HG03135 (cell line): ENCODE data around the gene ADAMTS12.

Experiments used
- ATAC-seq: cut with Tn5 transposase; IDR thresholded peaks from one replicate; pipeline ENCODE4 v1.9.1; 2021; ENCODE audit warnings: mild to moderate bottlenecking, moderate library complexity; ENCODE audit not compliant: unreplicated experiment

ADAMTS12 gene

DNA sequence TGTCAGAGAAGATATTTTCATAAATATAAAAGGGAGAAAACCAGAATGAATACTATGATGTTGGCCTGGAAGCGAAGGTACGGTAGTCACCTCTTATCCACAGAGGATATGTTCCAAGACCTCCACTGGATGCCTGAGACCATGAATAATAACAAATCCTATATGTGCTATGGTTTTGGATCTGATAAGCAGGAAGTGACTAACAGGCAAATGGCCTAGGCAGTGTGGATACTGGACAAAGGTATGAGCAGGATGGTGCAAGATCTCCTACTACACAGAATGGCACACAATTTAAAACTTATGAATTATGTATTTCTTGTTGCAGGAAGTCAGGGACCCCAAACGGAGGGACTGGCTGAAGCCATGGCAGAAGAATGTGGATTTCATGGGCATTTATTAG, 48.2 kb downstream of the ADAMTS12 start:
- ATAC-seq = no peak

- no peak for ATAC-seq
Observed at GRCh38 chr5:33842456-33842855, 49.3 kb downstream of the ADAMTS12 start.

DNA sequence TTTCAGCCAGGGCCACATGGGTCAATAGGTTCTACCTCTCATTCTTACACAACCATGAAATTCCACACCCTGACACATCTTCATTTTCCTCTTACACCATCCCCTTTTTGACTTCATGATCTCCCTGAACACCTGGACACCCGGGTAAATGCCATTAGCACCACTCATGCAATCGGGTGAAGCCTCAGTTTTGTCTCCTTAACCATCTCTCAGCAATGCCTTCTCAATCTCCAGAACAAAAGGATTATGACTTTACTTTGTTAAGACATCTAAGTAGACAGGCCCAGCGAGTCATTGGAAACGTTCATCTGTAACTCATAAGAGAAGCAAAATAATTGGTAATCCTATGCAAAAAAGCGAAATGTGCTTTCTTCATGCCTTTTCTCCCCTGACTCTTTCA, 49.9 kb downstream of the ADAMTS12 start:
- no peak for ATAC-seq

DNA sequence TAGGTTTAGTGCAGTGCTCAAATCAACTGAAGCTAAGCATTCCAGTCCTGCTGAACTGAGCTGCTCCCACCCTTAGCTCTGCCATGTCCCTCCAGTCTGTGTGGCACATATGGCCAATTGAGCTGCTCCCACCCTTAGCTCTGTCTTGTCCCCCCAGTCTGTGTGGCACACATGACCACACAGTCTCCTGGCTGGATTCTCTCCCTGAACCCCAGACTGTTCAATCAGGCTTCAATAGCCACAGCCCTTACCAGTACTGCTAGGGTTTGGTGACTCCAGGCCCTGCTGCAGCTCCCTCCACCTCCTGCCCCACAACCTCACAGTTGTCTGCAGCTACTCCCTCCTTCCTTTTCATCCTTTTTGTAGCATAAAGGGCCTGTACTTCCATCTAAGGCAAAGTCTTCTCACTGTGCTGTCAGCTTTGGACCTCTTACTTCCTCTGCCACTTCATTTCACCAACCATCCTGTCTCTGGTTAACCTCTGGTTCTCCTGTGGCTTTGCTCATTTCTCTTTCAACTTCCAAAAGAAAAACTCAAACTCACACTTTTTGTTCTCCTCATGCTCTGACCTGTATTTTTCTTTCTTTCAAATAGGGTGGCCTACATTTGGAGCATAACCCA, 50.8 kb downstream of the ADAMTS12 start:
- ATAC-seq = peak; percentile 68

- no peak for ATAC-seq
Observed at GRCh38 chr5:33837301-33837700, 54.5 kb downstream of the ADAMTS12 start.

- no peak for ATAC-seq
Observed at GRCh38 chr5:33834334-33834733, 57.5 kb downstream of the ADAMTS12 start.

DNA sequence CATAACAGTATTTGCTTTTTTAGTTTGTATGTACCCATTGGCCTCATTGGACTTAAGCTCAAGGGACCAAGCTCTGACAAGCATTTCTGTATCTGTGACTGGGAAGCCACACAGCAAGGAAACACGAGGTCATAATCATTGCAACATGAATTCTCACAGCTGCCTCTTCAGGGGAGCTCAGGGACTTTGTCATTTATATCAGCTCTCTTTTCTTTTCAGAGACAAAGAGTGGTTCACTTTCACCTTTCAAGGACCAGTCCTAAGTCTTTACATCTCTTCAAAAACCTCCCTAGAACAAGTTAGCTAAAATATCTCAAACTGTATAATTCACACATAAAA, 58.6 kb downstream of the ADAMTS12 start:
- no peak for ATAC-seq

GRCh38 chr5:33832404-33833236, 59.2 kb downstream of the ADAMTS12 start:
- no peak for ATAC-seq

- ATAC-seq = no peak
Observed at GRCh38 chr5:33831041-33831440, 60.7 kb downstream of the ADAMTS12 start.

DNA sequence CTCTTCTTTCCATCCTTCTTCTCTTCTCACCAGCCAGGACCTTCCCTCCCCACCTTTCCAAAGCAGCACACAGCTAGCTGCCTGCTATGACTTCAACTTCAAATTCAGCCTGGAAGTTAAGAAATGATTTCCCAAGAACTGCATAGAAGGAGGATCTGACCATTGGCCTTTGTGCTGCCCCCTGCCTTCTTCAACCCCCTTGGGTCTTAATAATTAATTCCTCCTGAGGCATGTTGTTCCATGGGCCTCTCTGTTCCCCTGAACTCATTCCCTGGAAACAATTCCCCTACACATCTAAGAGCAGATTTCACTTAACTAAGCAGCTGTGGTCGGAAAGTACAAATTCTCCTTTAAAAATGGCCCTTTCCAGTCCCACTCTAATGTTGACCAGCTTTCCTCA, 62.4 kb downstream of the ADAMTS12 start:
- no peak for ATAC-seq

DNA sequence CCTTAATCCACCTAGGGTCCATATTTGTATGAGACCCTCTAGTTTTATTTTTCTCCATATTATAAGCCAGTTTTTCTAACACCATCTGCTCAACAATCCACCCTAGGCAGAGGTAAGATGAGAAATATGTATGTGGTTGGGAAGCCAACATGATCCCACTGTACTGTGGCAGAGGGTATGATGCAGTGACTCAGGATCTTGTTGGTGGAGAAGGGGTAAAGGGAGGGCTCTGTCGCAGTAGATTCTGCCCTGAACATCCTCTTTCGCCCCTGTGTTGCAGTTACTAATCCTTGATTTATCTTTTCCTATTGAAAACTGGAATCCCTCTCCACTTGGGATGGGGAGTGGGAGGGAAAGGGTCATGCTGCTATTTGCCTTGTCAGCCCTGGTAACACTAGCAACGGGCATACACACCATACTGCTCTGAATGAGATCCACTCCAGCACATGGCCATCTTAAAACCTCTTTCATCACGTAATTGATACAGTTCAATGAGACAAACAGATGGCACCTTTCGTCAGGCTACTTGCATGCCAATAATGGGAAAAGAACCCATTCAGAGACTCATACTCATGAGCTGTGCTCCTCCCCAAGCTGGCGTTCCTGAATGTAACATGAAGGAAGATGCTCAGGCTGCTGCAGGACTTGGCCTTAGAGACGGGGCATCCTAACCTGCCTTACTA, 63.0 kb downstream of the ADAMTS12 start:
- no peak for ATAC-seq

- ATAC-seq = no peak
Observed at GRCh38 chr5:33827885-33828284, 63.9 kb downstream of the ADAMTS12 start.

DNA sequence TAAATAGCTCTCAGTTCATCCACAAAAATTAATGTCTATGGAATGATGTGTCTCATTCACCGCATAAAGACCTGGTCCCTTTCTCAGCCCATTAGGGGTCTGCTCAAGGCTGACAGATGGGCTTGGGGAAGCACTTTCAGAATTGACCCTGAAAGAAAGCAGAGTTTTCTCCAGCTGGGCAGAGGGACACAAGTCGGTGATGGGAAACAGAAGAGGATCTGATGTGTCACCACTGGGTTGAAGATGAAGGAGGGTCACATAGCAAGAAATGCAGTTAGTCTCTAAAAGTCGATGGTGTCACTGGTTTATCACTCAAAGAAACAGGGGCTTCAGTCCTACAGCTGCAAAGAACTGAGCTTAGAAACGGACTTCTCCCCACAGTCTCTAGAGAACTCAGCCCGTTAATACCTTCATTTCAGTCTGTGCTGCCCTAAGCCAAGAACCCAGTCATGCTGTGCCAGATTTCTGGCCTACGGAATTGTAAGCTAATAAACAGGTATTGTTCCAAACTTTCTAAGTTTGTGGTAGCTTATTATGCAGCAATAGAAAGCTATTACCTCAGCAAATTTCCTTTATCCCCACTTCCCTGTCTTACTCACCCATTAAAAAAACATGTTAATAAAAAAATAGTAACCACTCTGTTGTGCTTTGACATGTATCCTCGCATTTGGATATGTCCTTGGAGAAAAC, 64.6 kb downstream of the ADAMTS12 start:
- no peak for ATAC-seq

DNA sequence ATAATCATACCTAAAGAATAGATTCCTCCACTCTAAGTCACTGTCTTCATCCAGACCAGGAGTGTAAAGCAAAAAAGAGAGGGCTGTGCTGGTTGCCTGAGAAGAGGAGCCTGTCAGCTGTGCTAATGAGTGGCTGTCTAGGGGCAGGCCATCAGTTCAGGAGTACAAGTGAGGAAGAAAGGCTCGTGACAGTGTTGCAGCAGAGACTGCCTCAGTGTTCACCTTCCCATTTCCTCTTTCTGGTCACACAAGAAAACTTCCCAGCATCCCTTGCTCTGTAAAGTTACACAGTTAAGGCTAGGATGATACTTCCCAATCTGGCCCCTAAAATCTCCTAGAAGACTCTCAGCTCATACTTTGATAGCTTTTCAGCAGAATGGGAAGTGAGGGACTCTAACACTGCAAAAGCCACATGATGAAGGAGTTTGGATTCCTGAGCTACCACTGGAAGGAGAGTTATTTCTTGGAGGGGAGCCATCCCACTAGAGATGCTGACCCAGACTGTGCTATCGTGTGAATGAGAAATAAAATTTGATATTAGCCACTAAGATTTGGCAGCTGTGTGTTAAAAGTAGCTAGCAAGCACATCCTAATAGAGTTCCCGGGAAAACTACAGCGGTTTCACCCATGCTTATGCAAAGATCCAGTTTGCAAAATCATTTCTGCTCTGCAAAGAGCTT, 67.1 kb downstream of the ADAMTS12 start:
- no peak for ATAC-seq

DNA sequence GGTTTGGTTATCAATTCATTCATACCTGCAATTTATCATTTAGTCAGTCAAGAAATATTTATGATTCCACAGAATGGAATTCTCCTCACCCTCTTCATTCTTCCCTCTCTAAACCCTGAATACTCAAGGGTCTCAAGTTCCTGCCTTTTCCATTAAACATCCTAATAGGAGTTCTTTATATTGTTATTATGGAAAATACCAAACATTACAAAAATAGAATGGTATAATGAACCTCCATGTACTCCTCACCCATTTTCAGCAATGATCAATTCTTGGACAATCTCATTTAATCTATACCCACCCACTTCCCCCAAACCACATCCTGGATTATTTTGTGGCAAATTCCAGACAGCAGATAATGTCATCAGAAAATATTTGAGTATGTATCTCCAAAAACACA, 74.5 kb downstream of the ADAMTS12 start:
- no peak for ATAC-seq

- ATAC-seq = no peak
Observed at GRCh38 chr5:33816791-33817190, 75.0 kb downstream of the ADAMTS12 start.

DNA sequence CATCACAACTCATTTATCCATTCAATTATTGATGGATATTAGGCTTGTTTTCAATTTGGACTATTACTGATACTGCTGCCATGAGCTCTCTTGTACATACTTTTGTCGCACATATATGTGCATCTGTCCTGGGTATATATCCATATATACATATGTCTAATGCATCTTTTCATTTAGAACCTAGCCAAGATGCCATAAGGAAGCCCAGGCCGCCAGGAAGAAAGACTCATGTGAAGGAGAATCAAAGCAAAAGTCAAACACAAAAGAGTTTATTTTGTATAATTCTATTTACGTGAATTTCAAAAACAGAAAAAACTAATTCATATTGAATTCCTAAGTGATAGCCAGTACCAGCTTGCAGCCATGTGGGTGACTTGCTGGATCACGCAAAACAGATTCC, 79.0 kb downstream of the ADAMTS12 start:
- ATAC-seq = no peak

DNA sequence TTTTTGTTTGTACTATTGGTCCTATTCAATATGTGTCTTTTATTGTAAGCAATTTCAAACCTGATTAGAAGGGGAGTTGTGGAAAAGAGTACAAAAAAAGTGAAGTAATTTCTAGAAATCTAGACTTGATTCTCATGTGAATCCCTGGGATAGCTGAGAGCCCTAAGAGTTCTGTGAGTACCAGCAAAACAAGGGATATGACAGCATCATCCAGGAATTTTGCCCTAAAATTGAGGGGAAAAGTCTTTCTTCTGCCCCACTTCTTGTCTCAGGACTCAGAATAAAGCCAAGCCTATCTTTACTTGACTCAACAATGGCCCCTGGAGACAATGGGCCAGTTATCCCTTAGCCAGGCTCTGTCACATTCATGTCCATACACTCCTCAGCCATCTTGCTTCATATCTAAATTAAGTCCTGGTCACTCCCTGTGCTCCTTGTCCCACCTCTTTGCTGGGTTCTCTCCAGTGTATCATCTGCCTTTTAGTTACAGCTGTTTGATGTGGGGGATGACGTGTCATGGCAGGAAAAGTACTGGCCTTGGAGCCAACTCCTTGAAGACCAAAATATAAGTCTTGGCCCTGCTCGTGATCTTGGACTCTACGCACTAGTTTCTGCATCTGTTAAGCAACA, 81.2 kb downstream of the ADAMTS12 start:
- ATAC-seq = no peak

DNA sequence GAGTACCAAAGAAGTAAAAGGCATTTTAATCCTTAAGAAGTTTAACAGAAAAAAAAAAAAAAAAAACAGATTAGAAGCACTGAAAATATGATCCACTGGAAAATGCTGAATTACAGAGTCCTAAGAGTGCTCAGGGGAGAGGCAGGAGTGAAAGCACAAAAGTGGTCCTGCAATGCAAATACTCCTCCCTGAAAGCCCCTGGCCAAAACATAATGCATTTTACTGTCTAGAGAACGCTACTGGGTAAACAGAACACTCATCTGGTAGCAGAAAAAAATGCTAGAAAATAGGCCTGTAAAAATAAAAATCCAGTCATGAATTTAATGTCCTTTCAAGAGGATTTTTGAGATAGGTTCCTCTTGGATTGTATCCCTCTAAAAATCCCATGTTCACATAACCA, 81.9 kb downstream of the ADAMTS12 start:
- ATAC-seq = no peak

DNA sequence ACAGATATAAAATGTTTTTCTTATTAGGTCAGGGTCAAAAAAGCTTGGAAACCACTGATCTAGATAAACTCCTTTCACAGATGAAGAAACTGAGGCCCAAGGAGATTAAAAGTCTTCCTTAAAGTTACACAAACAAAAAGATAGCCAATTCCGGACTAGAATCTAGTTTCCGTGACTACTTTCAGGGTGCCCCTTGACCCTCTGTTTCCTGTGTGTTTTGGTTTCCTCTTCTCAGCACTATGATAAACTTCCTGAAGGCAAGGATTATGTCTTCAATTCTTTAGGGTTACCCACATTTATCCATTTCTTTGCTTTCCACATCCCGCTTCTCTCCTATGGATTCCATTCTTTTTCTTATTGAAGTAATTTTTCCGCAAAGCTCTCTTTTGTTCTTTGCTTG, 83.1 kb downstream of the ADAMTS12 start:
- ATAC-seq = no peak

GRCh38 chr5:33807771-33808170, 84.0 kb downstream of the ADAMTS12 start:
- no peak for ATAC-seq
